Measurements from ENCODE around the gene P2RX2. TPM values are rescaled to one million over a fixed set of nuclear protein-coding genes. Genes with fewer than 3 reads are reported as not detected.

The P2RX2 gene
- total RNA-seq, 2 experiments from 2014 or later, result not detected

DNA sequence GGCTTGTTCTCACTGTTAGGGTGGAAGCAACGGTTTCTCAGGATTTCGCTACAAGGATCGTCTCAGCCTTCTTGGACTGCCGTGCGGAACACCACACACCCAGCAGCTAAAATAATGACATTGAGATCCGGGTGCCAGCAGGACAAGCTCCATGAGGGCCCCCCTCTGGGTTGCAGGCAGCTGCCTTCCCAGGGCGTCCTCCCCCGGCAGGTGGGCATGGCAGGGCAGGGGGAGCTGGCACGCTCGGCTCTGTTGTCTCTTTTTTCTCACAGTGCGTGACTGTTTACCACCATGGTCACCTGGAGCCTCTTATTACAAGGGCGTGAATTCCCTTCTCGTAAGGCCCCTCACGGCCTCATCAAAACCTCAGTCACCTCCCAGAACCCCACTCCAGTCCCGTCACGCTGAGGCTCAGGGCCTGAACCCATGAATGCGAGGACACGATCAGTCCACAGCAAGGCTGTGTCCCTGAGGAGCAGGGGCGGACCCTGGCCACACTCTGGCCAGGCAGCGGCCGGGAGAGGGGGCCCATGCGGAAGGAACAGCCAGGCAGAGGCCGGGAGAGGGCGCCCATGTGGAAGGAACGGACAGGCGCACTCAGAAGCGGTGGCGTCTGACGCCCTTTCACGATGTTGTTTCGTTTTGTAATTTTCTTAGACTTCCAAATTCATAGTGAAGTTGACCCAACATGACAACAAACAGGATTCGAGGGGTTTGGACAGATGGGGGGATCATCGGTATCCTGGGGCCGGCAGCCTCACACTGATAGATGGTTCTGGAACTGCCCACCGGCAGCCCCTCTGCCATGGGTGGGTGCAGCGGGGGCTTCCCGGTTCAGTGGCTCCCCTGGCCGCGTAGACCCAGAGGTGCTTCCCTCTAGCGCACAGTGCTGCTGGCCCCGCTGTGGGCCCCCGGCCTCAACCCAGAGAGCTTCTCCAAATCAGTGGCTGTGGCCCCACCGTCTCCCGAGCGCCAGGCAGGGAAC, 18.2 kb upstream of the P2RX2 start:
- peak overlapping the region; percentile 57 for H3K4me3 Mint-ChIP-seq
- intact Hi-C loops (cut with micrococcal nuclease), result loop anchor here (1.0 kb wide), 2 partner anchors 15 to 38 kb away; no protein-coding TSS in a partner anchor
- H3K9me3 Mint-ChIP-seq, result no peaks in the 10 kb centered on the region
- peak; percentile 60 for DNase-seq
- CTCF ChIA-PET, result interaction anchor here (1.1 to 2.9 kb wide), 2 partner anchors 10 to 15 kb away, joined by 5 to 20 read pairs; partner anchors contain the start of gene LRCOL1
- H3K27me3 Mint-ChIP-seq (ENCODE audit: low read depth), result peaks cover 56% of the 10 kb centered on the region
- H3K36me3 Mint-ChIP-seq (ENCODE audit: low read depth), result no peaks in the 10 kb centered on the region
- no peak overlapping the region for H3K27ac Mint-ChIP-seq
- peaks cover 32% of the 10 kb centered on the region for H3K4me1 Mint-ChIP-seq (ENCODE audit: low read depth)

DNA sequence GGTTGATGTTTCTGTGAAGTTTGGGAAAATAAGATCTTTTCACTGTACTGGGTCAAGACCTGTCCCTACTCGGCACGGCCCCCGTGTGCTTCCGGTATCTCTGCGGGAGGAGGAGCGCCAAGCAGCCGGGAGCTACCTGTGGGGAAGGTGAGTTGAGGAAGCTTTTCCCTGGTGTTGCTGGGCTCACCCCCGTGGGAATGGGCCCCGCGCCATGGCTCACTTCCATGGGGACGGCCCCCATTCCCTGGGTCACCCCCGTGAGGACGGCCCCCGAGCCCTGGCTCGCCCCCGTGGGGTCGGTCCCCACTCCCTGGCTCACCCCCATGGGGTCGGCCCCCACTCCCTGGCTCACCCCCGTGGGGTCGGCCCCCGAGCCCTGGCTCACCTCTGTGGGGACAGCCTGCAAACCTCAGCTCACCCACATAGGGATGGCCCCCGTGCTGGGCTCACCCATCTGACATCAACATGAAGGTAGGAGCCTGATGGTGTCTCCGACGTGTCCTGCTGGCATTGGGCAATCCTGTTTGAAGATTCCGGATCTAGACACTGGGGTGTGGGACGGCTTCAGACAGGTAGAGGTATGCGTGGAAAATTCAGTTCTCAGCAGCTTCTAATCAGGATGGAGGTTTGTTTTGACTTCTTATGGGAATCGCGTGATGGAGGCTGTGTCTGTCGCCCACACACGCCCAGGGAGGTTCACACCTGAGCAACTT, 17.2 kb upstream of the P2RX2 start:
- Mint-ChIP-seq H3K4me3 (peak overlapping the region; percentile 57), H3K27ac (no peak overlapping the region), H3K4me1 (ENCODE audit: low read depth) (peaks cover 32% of the 10 kb centered on the region), H3K9me3 (no peaks in the 10 kb centered on the region), H3K36me3 (ENCODE audit: low read depth) (no peaks in the 10 kb centered on the region), H3K27me3 (ENCODE audit: low read depth) (peaks cover 60% of the 10 kb centered on the region)
- no peak for DNase-seq
- intact Hi-C loops (cut with micrococcal nuclease), result no loop called here
- CTCF ChIA-PET, result interaction anchor here (2.9 kb wide), 1 partner anchor 15 kb away, joined by 20 read pairs; no protein-coding TSS in a partner anchor

DNA sequence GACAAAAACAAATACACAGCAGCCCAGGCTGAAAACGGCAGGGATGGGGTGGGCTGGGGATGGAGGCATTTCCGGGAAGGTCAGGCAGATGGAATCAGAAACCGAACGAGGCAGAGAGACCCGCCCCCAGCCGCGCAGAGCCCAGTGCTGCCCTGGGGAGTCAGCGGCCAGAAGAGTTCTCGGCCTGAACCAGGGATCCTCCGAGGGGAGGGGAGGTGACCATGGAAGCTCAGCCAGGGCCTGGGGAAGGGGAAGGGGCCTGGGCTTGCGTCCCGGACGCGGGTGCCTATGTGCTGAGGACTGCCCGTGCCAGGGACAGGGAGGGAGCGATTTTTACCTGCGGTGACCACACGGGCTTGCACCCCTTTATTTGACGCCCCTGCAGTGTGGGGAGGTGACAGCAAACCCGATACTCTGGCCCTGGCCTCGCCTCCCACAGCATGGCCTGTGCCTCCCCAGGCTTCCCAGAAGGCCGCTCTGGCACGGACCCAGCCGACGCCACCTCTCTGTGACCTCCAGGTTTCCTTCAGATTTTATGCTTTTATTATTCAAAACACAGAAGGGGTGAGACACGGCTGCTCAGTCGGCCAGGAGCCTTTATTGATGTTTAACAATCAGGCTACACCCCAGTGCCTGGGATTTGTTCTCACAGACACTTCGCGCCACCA, 15.9 kb upstream of the P2RX2 start:
- CTCF ChIA-PET, result no interaction called here
- H3K9me3 Mint-ChIP-seq, result no peaks in the 10 kb centered on the region
- H3K27ac Mint-ChIP-seq, result no peak overlapping the region
- intact Hi-C loops (cut with micrococcal nuclease), result no loop called here
- no peak overlapping the region for H3K4me3 Mint-ChIP-seq
- H3K27me3 Mint-ChIP-seq (ENCODE audit: low read depth), result peaks cover 60% of the 10 kb centered on the region
- H3K4me1 Mint-ChIP-seq (ENCODE audit: low read depth), result peaks cover 26% of the 10 kb centered on the region
- no peak for DNase-seq
- H3K36me3 Mint-ChIP-seq (ENCODE audit: low read depth), result no peaks in the 10 kb centered on the region

DNA sequence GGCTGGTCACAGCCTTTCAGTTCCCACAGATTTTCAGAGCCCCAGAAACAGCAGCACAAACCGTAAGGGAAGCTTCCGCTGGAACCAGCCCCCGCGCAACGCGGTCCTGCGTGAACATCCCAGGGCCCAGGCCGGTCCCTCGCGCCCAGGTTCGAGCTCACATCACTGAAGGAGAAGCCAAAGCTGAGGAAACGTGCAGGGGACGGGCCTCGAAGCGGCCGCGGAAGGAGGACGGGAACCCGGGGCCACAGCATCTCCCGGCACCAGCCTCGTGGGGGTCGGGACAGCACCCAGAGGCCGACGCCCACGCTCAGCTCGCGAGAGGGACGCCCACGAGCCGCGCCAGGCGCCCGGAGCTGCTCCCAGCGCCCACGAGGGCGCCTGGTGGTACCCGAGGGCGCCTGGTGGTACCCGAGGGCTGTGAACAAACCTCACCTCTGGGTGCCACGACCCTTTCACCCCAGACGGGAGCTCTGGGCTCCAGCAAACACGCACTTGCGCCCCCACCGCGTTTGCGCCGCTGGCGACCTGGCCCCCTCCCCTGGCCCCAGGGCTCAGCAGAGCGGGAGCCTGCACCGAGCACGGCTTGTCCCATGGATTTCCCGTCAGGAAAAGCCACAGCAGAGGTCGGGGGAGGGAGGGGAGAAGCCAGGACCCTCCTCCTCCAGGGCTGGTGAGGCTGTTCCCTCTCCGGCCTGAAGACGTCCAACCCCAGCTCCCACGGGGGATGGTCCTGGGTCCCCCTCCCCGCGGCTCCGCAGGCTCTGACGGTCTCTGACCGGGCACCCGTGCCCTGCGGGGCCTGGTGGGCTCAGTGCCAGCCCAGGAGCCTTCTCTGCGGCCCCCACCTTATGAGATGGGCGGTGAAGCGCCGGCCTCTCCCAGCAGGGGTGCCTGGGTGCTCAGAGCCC, 15.1 kb upstream of the P2RX2 start:
- no peak overlapping the region for H3K27ac Mint-ChIP-seq
- DNase-seq, result no peak
- H3K36me3 Mint-ChIP-seq (ENCODE audit: low read depth), result no peaks in the 10 kb centered on the region
- no peaks in the 10 kb centered on the region for H3K9me3 Mint-ChIP-seq
- H3K4me1 Mint-ChIP-seq (ENCODE audit: low read depth), result peaks cover 24% of the 10 kb centered on the region
- H3K4me3 Mint-ChIP-seq, result no peak overlapping the region
- CTCF ChIA-PET, result interaction anchor here (2.9 kb wide), 1 partner anchor 12 kb away, joined by 11 read pairs; no protein-coding TSS in a partner anchor
- peaks cover 67% of the 10 kb centered on the region for H3K27me3 Mint-ChIP-seq (ENCODE audit: low read depth)
- intact Hi-C loops (cut with micrococcal nuclease), result no loop called here

- peaks cover 66% of the 10 kb centered on the region for H3K27me3 Mint-ChIP-seq (ENCODE audit: low read depth)
- no peak overlapping the region for H3K4me3 Mint-ChIP-seq
- CTCF ChIA-PET, result interaction anchor here (2.9 kb wide), 1 partner anchor 11 kb away, joined by 11 read pairs; no protein-coding TSS in a partner anchor
- no peaks in the 10 kb centered on the region for H3K36me3 Mint-ChIP-seq (ENCODE audit: low read depth)
- no peaks in the 10 kb centered on the region for H3K9me3 Mint-ChIP-seq
- H3K4me1 Mint-ChIP-seq (ENCODE audit: low read depth), result peaks cover 20% of the 10 kb centered on the region
- no peak overlapping the region for H3K27ac Mint-ChIP-seq
- DNase-seq, result no peak
- intact Hi-C loops (cut with micrococcal nuclease), result no loop called here
Observed at GRCh38 chr12:132604151-132604618, 14.4 kb upstream of the P2RX2 start.

GRCh38 chr12:132604668-132605441, 13.7 kb upstream of the P2RX2 start:
- Mint-ChIP-seq H3K4me3 (no peak overlapping the region), H3K27ac (no peak overlapping the region), H3K4me1 (ENCODE audit: low read depth) (peaks cover 15% of the 10 kb centered on the region), H3K9me3 (no peaks in the 10 kb centered on the region), H3K36me3 (ENCODE audit: low read depth) (no peaks in the 10 kb centered on the region), H3K27me3 (ENCODE audit: low read depth) (peaks cover 64% of the 10 kb centered on the region)
- CTCF ChIA-PET, result interaction anchor here (2.9 kb wide), 1 partner anchor 10 kb away, joined by 11 read pairs; no protein-coding TSS in a partner anchor
- intact Hi-C loops (cut with micrococcal nuclease), result no loop called here
- no peak for DNase-seq

GRCh38 chr12:132605892-132606291, 12.7 kb upstream of the P2RX2 start:
- peaks cover 16% of the 10 kb centered on the region for H3K4me1 Mint-ChIP-seq (ENCODE audit: low read depth)
- intact Hi-C loops (cut with micrococcal nuclease), result no loop called here

DNA sequence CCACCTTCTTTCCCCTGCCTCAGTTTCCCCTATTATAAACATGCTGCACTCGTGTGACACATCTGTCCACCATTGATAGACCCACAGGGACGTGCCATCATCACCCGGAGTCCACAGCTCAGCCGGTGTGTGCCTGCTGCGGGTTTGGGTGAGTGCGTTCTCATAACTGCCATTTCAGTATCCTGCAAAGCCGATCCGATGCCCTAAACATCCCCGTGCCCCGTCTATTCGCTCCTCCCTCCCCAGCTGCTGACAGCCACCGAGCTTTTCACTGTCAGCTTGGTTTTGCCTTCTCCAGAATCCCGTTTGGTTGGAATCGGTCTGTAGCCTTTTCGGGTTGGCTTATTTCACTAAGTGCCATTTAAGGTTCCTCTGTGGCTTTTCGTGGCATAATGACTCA, 12.1 kb upstream of the P2RX2 start:
- H3K4me3 Mint-ChIP-seq, result no peak overlapping the region
- DNase-seq, result no peak
- no peak overlapping the region for H3K27ac Mint-ChIP-seq
- intact Hi-C loops (cut with micrococcal nuclease), result no loop called here
- peaks cover 72% of the 10 kb centered on the region for H3K27me3 Mint-ChIP-seq (ENCODE audit: low read depth)
- peaks cover 5% of the 10 kb centered on the region for H3K9me3 Mint-ChIP-seq
- peaks cover 14% of the 10 kb centered on the region for H3K4me1 Mint-ChIP-seq (ENCODE audit: low read depth)
- no peaks in the 10 kb centered on the region for H3K36me3 Mint-ChIP-seq (ENCODE audit: low read depth)
- CTCF ChIA-PET, result no interaction called here

More at GRCh38 chr12:132605892-132606291, 12.7 kb upstream of the P2RX2 start:
- Mint-ChIP-seq H3K36me3 (ENCODE audit: low read depth) (no peaks in the 10 kb centered on the region), H3K9me3 (peaks cover 2% of the 10 kb centered on the region), H3K27me3 (ENCODE audit: low read depth) (peaks cover 71% of the 10 kb centered on the region), H3K27ac (no peak overlapping the region), H3K4me3 (no peak overlapping the region)
- CTCF ChIA-PET, result interaction anchor here (2.9 kb wide), 1 partner anchor 9 kb away, joined by 11 read pairs; no protein-coding TSS in a partner anchor
- DNase-seq, result no peak

DNA sequence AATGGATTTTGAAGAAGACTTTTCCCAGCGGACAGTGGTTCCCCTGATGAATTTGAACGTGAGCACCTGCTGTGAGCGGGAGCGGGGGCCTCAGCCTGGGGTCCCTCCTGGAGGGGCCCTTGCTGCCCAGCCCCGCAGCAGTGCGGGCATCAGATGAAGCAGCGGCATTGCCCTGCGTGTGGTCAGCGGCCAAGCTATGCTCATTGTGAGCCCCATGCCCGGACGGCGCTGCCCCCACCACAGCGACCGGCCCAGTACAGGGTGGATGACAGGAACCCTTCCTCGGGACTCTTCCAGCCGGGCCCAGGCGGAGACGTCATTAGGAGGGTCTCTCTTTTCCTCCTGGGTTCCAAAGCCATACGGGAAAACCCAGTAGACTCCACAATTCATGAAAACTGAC, 11.6 kb upstream of the P2RX2 start:
- Mint-ChIP-seq H3K9me3 (peaks cover 7% of the 10 kb centered on the region), H3K36me3 (ENCODE audit: low read depth) (no peaks in the 10 kb centered on the region), H3K27me3 (ENCODE audit: low read depth) (peaks cover 69% of the 10 kb centered on the region), H3K27ac (no peak overlapping the region), H3K4me1 (ENCODE audit: low read depth) (peaks cover 14% of the 10 kb centered on the region), H3K4me3 (no peak overlapping the region)
- CTCF ChIA-PET, result no interaction called here
- intact Hi-C loops (cut with micrococcal nuclease), result no loop called here
- DNase-seq, result no peak

DNA sequence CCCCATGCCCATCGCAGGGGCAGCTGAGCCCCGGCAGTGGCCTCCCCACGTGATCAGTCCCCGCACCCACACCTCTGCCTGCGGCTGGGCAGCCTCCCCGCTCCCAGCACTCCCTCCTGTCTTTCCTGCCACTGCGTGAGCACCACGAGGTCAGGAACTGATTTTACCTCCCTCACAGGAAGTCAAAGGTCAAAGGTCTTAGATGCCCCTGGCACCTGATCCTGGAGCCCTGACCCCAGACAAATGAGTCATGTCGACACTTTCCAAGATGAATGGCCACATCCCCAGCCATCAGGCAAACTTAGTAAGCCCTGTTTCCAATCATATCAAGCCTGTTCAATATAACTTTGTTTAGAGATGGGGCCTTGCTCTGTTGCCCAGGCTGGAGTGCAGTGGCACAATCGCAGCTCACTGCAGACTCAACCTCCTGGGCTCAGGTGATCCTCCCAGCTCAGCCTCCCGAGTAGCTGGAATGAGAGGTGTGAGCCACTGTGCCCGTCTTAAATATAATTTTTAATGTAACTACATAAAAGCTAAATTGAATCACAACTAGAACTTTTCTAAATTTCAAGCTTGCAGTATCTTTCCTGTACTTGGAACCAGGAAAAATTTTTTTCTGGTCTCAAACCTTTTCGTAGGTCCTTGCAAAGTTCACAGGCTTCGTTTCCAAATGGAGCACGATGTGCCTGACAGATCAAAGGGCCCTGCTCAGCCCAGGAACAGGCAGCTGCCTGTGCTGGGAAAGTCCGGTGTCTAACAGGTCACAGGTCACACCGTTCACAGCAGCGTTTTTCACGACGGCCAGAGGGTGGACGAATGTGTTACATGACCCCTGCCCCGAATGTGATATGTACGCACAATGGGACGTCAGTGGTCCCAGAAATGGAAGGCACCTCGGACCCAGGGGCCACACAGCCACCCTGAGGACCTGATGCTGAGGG, 10.1 kb upstream of the P2RX2 start:
- CTCF ChIA-PET, result interaction anchor here (1.5 kb wide), 1 partner anchor 193 kb away, joined by 3 read pairs; no protein-coding TSS in a partner anchor
- Mint-ChIP-seq H3K9me3 (peaks cover 7% of the 10 kb centered on the region), H3K4me3 (no peak overlapping the region), H3K4me1 (ENCODE audit: low read depth) (peaks cover 8% of the 10 kb centered on the region), H3K27me3 (ENCODE audit: low read depth) (peaks cover 57% of the 10 kb centered on the region), H3K27ac (no peak overlapping the region), H3K36me3 (ENCODE audit: low read depth) (no peaks in the 10 kb centered on the region)
- intact Hi-C loops (cut with micrococcal nuclease), result no loop called here
- no peak for DNase-seq

Measured in activated naive CD4-positive, alpha-beta T cell treated with anti-CD3 and anti-CD28 coated beads for 36 hours (primary cell).